ENCODE measurements around the gene MAP2K4. TPM values are rescaled to one million over a fixed set of nuclear protein-coding genes. Genes with fewer than 3 reads are reported as not detected.

The MAP2K4 gene
- total and polyA plus RNA-seq, 2 of the 8 experiments (the other 6 are each of a cell fraction or from before 2014, with no cell fraction given), result 14.2 to 37.3 TPM

GRCh38 chr17:12128946-12129345, 108.3 kb downstream of the MAP2K4 start:
- Histone ChIP-seq H3K18ac (ENCODE audit: extremely low read depth, low read length) (no peak overlapping the region), H3K14ac (ENCODE audit: insufficient read length) (no peak overlapping the region), H3K9ac (replicated peaks in 1 of 4; ENCODE audit: extremely low read depth in 1 of 4, low read depth in 3 of 4, low read length in 3 of 4) (no peak overlapping the region), H3K79me1 (ENCODE audit: low read depth, low read length) (no peaks in the 10 kb centered on the region), H2BK20ac (ENCODE audit: low read length) (no peak overlapping the region), H4K8ac (ENCODE audit: extremely low read depth, insufficient read depth, low read length) (no peak overlapping the region), H4K91ac (replicated peaks; ENCODE audit: insufficient read length, low read length) (no peak overlapping the region), H3K4me1 (replicated peaks in 1 of 4; ENCODE audit: control insufficient read depth in 3 of 4, insufficient read depth in 4 of 4, low read length in 3 of 4) (no peaks in the 10 kb centered on the region; a peak in 1 of 7 replicates), H4K5ac (ENCODE audit: insufficient read length, low read depth, low read length) (no peak overlapping the region), H3K56ac (replicated peaks; ENCODE audit: insufficient read length, low read depth, low read length) (no peak overlapping the region), H2BK15ac (ENCODE audit: low read length) (no peak overlapping the region), H4K20me1 (replicated peaks in 1 of 2; ENCODE audit: control insufficient read depth in 1 of 2, insufficient read depth in 2 of 2, low read length in 2 of 2) (no peaks in the 10 kb centered on the region), H3K9me3 (ENCODE audit: insufficient read depth in 2 of 2, low read depth in 1 of 2, low read length in 1 of 2) (no peaks in the 10 kb centered on the region), H2BK5ac (ENCODE audit: low read depth, low read length) (no peak overlapping the region), H2BK12ac (ENCODE audit: low read depth, low read length) (no peak overlapping the region), H3K36me3 (ENCODE audit: control insufficient read depth in 2 of 4, insufficient read depth in 4 of 4, low read length in 3 of 4) (peaks cover 2 to 43% (median 24%) of the 10 kb centered on the region in 4 experiments; a peak in 6 of 8 replicates), H2BK120ac (replicated peaks; ENCODE audit: low read depth, low read length) (no peak overlapping the region), H3K4me2 (ENCODE audit: insufficient read depth in 1 of 2, low read depth in 2 of 2, low read length in 2 of 2) (no peak overlapping the region), H3K27me3 (replicated peaks in 1 of 4; ENCODE audit: control insufficient read depth in 3 of 4, extremely low read depth in 1 of 4, insufficient read depth in 3 of 4, low read length in 3 of 4) (no peaks in the 10 kb centered on the region), H2AFZ (ENCODE audit: low read length) (no peak overlapping the region), H3K23ac (ENCODE audit: insufficient read length) (no peak overlapping the region), H3K23me2 (ENCODE audit: low read depth, low read length) (no peaks in the 10 kb centered on the region), H3K27ac (ENCODE audit: low read depth, low read length) (no peak overlapping the region), H3K4ac (replicated peaks; ENCODE audit: insufficient read length, low read depth, low read length) (no peak overlapping the region), H2AK5ac (ENCODE audit: low read depth, low read length) (no peak overlapping the region), H3K4me3 (ENCODE audit: extremely low read depth in 1 of 4, insufficient read depth in 2 of 4, low read depth in 3 of 4, low read length in 4 of 4) (no peak overlapping the region), H3K79me2 (ENCODE audit: control insufficient read depth in 1 of 2, insufficient read depth in 2 of 2, low read length in 2 of 2) (no peaks in the 10 kb centered on the region)
- ChIA-PET POLR2A (ENCODE audit: partially characterized antibody) (no interaction called here), CTCF (ENCODE audit: partially characterized antibody) (no interaction called here)
- 86% methylated on average over 7 of the region's 7 CpGs; no CpG with 5 or more reads in 1 of the 2 experiments for WGBS, 2 experiments (ENCODE audit: extremely low coverage in 1 of 2, insufficient coverage in 1 of 2, insufficient read length in 1 of 2, insufficient replicate concordance in 2 of 2, low coverage in 1 of 2, low lambda C conversion rate in 2 of 2, missing lambda C conversion rate in 1 of 2)
- no peak for TF ChIP-seq CHD1 (IDR thresholded peaks at IDR 0.05; ENCODE audit: low read depth, low read length)
- no peak for TF ChIP-seq TAF1 (IDR thresholded peaks at IDR 0.05; ENCODE audit: low read depth, low read length)
- TF ChIP-seq KDM4A (IDR thresholded peaks at IDR 0.05; ENCODE audit: low read depth, low read length, severe bottlenecking), result no peak
- no peak for TF ChIP-seq POLR2AphosphoS5 (IDR thresholded peaks at IDR 0.05; ENCODE audit: low read depth, low read length)
- no peak for TF ChIP-seq CTBP2 (IDR thresholded peaks at IDR 0.05; ENCODE audit: borderline replicate concordance, insufficient read depth, insufficient read length, low read length)
- TF ChIP-seq TBP (IDR thresholded peaks at IDR 0.05; ENCODE audit: low read depth, low read length), result no peak
- TF ChIP-seq EZH2 (IDR thresholded peaks at IDR 0.05; ENCODE audit: low read depth, low read length, severe bottlenecking), result no peak
- TF ChIP-seq SRF (IDR thresholded peaks at IDR 0.05; ENCODE audit: low read depth, low read length), result no peak
- TF ChIP-seq GTF2F1 (IDR thresholded peaks at IDR 0.05; ENCODE audit: borderline replicate concordance, low read depth, low read length), result no peak
- TF ChIP-seq BRCA1 (IDR thresholded peaks at IDR 0.05; ENCODE audit: low read depth, low read length), result no peak
- FAIRE-seq (no peak), DNase-seq (ENCODE audit: low read depth in 1 of 2, low spot score in 2 of 2) (no peak)
